GM12874 (cell line): Measurements from ENCODE around the gene VRK3.

Source experiments
- TF ChIP-seq, protein P1 (sequence below): IDR thresholded peaks from 2 replicates; pipeline ENCODE4 v1.5.1; 2011; ENCODE audit warnings: low read depth, mild to moderate bottlenecking, control low read depth, low read length, moderate library complexity; ENCODE audit not compliant: insufficient read depth

Gene VRK3

DNA sequence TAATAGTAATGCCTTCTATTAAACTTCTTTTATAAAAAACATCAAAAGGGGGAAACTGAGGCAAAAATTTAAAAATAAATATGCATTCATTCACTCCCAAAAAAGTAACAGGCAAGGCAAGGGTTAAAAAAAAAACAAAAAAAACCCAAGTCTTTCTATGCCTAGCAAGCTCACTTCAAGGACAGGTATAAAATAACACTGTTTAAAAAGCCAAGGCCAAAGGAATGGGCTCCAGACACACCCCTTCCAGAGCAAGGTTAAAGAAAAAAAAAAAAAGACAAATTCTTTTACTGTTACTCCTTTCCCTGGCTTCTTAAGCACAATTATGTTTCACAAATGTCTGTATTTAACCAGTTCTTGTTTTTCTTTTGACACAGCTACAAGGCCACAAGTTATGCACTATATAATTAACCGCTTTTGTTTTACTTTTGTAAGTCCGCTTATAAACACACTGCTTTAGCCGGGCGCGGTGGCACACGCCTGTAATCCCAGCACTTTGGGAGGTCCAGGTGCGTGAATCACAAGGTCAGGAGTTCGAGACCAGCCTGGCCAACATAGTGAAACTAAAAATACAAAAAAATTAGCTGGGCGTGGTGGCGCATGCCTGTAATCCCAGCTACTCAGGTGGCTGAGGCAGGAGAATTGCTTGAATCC is 67.8 kb downstream of the VRK3 start:
- TF ChIP-seq, protein P1, sequence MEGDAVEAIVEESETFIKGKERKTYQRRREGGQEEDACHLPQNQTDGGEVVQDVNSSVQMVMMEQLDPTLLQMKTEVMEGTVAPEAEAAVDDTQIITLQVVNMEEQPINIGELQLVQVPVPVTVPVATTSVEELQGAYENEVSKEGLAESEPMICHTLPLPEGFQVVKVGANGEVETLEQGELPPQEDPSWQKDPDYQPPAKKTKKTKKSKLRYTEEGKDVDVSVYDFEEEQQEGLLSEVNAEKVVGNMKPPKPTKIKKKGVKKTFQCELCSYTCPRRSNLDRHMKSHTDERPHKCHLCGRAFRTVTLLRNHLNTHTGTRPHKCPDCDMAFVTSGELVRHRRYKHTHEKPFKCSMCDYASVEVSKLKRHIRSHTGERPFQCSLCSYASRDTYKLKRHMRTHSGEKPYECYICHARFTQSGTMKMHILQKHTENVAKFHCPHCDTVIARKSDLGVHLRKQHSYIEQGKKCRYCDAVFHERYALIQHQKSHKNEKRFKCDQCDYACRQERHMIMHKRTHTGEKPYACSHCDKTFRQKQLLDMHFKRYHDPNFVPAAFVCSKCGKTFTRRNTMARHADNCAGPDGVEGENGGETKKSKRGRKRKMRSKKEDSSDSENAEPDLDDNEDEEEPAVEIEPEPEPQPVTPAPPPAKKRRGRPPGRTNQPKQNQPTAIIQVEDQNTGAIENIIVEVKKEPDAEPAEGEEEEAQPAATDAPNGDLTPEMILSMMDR, result no peak

DNA sequence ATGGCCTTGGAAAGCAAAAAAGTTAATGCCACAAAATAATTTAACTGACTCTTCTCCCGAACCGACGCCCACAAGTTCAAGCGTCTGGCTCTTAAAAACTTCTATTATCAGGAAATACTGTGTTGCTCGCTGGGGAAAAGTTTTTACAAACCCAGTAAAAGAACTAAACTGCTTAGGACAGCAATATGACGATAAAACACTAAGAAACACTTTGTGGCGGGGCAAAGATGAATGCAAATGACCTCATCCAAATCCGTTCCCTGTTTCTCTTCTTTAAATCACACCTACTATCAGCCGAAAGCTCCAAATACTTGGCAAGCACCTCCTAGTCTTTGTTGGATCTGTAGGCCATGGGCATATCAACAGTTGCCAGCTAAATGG is 69.1 kb downstream of the VRK3 start:
- TF ChIP-seq, protein P1, result no peak

DNA sequence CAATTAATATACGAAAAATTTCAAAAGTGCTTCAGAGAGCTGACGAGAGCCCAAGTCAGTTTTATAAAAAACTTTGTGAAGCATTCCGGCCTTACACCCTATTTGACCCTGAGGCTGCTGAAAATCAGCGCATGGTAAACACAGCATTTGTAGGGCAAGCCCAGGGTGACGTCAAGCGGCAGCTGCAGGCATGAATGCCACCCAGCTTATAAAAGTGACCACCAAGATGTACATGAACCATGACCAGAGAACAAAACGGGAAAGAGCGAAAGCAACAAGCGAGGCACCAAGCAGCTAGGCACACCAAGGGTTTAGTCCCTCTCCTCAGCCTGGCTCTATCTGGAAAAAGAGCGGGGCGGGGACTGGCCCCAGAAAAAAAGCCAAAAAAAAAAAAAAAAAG is 70.2 kb downstream of the VRK3 start:
- TF ChIP-seq, protein P1, result no peak

DNA sequence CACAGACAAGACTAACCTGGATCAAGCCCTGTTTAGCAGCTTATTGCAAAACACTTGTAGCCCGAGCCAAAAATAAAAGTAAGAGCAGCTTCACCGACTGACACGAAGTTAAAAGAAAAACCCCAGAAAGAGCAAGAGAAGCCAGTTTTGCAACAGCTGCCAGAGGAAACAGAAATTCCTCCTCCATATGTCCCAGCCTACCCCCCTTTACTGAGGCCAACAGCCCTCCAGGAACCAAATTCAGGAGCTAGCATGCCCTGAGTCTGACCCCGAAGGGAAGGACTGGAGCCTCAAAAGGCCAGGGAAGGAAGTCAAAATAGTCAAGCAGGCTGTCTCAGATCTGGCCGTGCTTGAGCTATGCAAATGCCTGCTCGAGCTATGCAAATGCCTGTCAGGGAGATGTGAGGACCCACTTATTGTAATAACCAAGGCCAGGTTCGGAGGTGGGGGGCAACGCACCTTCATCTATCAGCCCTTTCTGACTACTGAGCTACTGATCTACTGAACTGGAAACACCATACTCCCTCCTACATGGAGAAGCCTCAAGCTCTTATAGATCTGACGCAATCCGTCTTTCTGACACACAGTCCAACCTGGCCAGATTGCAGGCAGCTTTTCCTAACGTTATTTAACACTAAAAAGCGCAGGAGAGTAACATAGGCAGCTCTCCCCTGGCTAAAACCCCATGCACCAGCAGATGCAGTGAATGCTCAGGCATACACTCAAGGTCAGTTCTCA is 70.9 kb downstream of the VRK3 start:
- TF ChIP-seq, protein P1, result no peak

DNA sequence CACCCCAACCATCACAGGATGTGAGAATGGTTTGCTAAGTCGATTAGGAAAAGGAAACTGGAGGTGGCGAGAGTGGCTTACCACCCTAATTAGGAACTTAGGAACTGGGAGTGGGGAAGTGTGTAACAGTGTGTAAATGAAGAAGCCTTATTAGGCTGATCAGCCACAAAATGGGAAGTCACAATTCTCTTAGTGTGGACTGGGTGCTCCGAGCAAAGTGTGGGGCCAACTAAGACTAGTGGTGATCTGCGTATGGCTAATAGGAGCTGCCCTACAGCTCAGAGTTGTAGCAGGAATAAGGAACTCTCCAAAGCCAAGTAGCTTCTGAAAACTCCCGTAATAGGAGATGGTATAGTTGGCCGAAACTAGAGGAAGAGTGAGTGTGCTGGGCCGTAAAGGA is 71.8 kb downstream of the VRK3 start:
- TF ChIP-seq, protein P1, result no peak

DNA sequence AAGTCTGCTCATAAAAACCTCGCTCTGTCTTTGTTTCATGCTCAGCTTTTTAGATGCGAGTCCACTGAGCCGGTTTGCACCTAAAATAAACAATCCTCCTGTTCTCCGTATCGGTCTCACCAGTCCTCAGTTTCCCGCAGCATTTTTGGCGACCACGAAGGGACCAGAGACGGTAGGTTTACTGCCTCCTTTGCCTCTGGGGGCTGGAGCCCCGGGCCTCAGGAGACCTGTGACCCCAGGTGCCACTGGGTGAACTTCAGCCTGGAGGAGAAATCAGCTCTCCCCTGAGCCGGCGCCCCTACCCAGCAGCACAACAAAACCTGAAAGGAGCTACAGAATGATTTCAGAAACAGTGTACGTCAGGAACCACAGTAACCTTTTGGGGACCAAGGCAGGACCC is 72.3 kb downstream of the VRK3 start:
- TF ChIP-seq, protein P1, result no peak

DNA sequence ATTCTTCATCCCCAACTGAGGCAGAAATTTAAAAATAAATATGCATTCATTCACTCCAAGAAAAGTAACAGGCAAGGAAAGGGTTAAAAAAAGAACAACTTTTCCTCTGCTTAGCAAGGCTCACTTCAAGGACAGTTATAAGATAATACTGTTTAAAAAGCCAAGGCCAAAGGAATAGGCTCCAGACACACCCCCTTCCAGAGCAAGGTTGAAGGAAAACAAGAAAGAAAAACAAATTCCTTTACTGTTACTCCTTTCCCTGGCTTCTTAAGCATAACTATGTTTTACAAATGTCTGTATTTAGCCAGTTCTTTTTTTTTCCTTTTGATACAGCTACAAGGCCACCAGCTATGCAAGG is 72.7 kb downstream of the VRK3 start:
- TF ChIP-seq, protein P1, result no peak
